Measurements from ENCODE around the gene TGM2.

- TF ChIP-seq CTCF (IDR thresholded peaks at IDR 0.05) (no peak), POLR2AphosphoS5 (IDR thresholded peaks at IDR 0.05; ENCODE audit: low read depth, low read length) (no peak)
These were observed 50.7 kb downstream of the TGM2 start for GRCh38 chr20:38114353-38114791.
